Peyer's patch (tissue), 4 donors: ENCODE measurements around the gene ADISSP.

ENCODE experiments used
- CTCF ChIP-seq, 6 experiments: fragments of 450-650 bp in 4 of 6; fragments of 200-600 bp in 2 of 6; sonication (generic) in 1 of 6; IDR thresholded peaks; one replicate each; pipeline ENCODE4 v1.5.1; 2017 to 2019; ENCODE audit warnings: antibody characterized with exemption in 6 of 6, mild to moderate bottlenecking in 3 of 6, moderate library complexity in 1 of 6
- POLR2A ChIP-seq, 2 donors: fragments of 450-650 bp; IDR thresholded peaks; one replicate each; pipeline ENCODE4 v1.5.1; 2017; ENCODE audit warnings: antibody characterized with exemption in 2 of 2, mild to moderate bottlenecking in 2 of 2, moderate library complexity in 2 of 2

DNA sequence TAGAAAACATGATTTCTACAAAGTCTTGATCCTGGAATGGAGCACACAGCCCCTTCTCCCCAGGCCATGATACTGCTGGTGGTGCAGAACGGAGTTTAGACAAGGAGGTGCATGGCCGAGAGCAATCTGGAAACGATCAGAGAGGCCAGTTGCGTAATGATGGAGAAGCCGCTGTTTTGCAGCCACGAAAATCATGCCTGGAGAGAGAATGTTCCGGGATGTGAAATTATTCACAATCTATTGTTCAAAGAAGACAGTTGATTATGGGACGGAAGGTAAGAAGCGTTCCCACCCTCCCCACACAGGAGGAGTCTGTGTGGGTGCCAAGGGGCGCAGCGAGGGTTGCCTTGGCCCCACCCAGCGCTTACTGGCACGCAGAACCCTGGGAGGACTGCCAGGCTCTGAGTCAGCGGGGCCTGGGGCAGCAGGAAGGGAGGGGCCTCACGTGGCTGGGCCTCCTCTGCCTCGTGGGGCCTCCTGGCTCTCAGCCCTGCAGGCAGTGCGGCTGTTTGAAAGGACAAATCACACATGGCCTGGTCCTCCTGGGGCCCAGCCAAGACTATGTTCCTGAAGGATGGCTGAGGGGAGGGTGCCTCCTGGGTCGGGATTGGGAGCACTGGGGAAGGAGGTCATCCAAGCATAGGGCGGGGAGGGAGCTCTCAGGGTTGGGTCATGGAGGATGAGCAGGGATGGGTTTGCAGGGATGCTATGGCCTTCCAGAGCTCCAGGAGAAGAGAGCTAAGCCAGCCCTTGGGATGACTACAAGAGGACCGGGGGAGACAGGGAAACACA lies 44.1 kb upstream of the ADISSP start:
- peak; percentile 56 to 78 for TF ChIP-seq POLR2A (IDR thresholded peaks at IDR 0.05)
- TF ChIP-seq CTCF (IDR thresholded peaks at IDR 0.05) = no peak
